Fibroblast of mammary gland (primary cell): ENCODE results near the gene SMOC2.

Experiments
- DNase-seq: peaks from one replicate; pipeline ENCODE4 v3.0.0-alpha.2; 2010; ENCODE audit warnings: low read depth
- H3K4me3 ChIP-seq: 2 replicates; pipeline ENCODE4 v1.5.1; 2011; ENCODE audit warnings: low read depth, mild to moderate bottlenecking, low read length, moderate library complexity; ENCODE audit not compliant: control insufficient read depth
- CTCF ChIP-seq: conservative IDR thresholded peaks from 2 replicates; pipeline ENCODE4 v1.5.1; 2011; ENCODE audit warnings: low read depth, low read length, inconsistent platforms; ENCODE audit not compliant: control insufficient read depth, insufficient read depth

Gene SMOC2

GRCh38 chr6:168508903-168509302, 67.9 kb downstream of the SMOC2 start:
- TF ChIP-seq CTCF: no peak
- no peak for DNase-seq
- no peak overlapping the region for H3K4me3 ChIP-seq

- no peak for TF ChIP-seq CTCF
- DNase-seq: no peak
- H3K4me3 ChIP-seq: no peak overlapping the region
Measured at GRCh38 chr6:168513766-168514165, 72.8 kb downstream of the SMOC2 start.

- peak; percentile 58 for DNase-seq
- TF ChIP-seq CTCF: no peak
- H3K4me3 ChIP-seq: no peak overlapping the region
Measured at GRCh38 chr6:168514216-168514615, 73.2 kb downstream of the SMOC2 start.

GRCh38 chr6:168515376-168515775, 74.4 kb downstream of the SMOC2 start:
- TF ChIP-seq CTCF: no peak
- H3K4me3 ChIP-seq: no peak overlapping the region
- no peak for DNase-seq

GRCh38 chr6:168516944-168517741, 76.2 kb downstream of the SMOC2 start:
- H3K4me3 ChIP-seq: no peak overlapping the region
- no peak for DNase-seq
- TF ChIP-seq CTCF: no peak

GRCh38 chr6:168517742-168518347, 76.9 kb downstream of the SMOC2 start:
- no peak for TF ChIP-seq CTCF

More at GRCh38 chr6:168517742-168518347, 76.9 kb downstream of the SMOC2 start:
- no peak overlapping the region for H3K4me3 ChIP-seq
- no peak for DNase-seq
